GM12878 (cell line): ENCODE results near the gene BCR. TPM values are rescaled to one million over a fixed set of nuclear protein-coding genes. Genes with fewer than 3 reads are reported as not detected.

Experiments used
- ATAC-seq: fragments of 200-7000 bp; cut with Tn5 transposase; 3 replicates; pipeline ENCODE4 v1.9.1; 2020; ENCODE audit warnings: mild to moderate bottlenecking, moderate library complexity
- BruUV-seq: library from RNA; stranded (reverse); fragments of 400-500 nt; replicated peaks from 2 replicates; lab custom pipeline; 2021; lab: Mats Ljungman, UMichigan
- CTCF ChIA-PET: fragments of 300-600 bp; sonication (Branson Sonifier 250); formaldehyde crosslinking; extraction: SDS; loops from one replicate; lab custom pipeline; 2021; ENCODE audit warnings: inconsistent platforms; lab: Yijun Ruan, JAX
- POLR2A ChIA-PET: fragments of 350-600 bp; formaldehyde crosslinking; extraction: SDS; loops from one replicate; lab custom pipeline; 2021; ENCODE audit warnings: inconsistent platforms; lab: Charles Lee
- RAD21 ChIA-PET: fragments of 300-600 bp; sonication (Branson Sonifier 250); formaldehyde crosslinking; loops from one replicate; lab custom pipeline; 2023; ENCODE audit warnings: antibody characterized with exemption; ENCODE audit not compliant: unreplicated experiment; lab: Charles Lee
- SMC1A ChIA-PET: fragments of 300-600 bp; sonication (Branson Sonifier 250); formaldehyde crosslinking; loops from one replicate; lab custom pipeline; 2023; ENCODE audit not compliant: unreplicated experiment, uncharacterized antibody; lab: Charles Lee
- DNase-seq: peaks from one replicate; pipeline ENCODE4 v3.0.0-alpha.2; 2011; ENCODE audit warnings: low read depth, low spot score
- FAIRE-seq: peaks from 3 replicates; lab custom pipeline; 2011; peaks lifted over from hg19 to GRCh38; lab: Jason Lieb, UNC
- H2AFZ ChIP-seq: 2 replicates; pipeline ENCODE4 v1.6.0; 2011; ENCODE audit warnings: low read depth, low read length, control low read depth; ENCODE audit not compliant: control insufficient read depth
- H3K27ac ChIP-seq: 2 replicates; pipeline ENCODE4 v1.5.1; 2011; ENCODE audit warnings: control low read depth; ENCODE audit not compliant: control insufficient read depth, insufficient read depth
- H3K27me3 ChIP-seq, 2 experiments: replicated peaks in 1 of 2; 2 replicates each; pipeline versions ENCODE4 v1.6.0 to v1.6.1; 2011; ENCODE audit warnings: low read length in 1 of 2; ENCODE audit not compliant: control insufficient read depth in 2 of 2, insufficient read depth in 2 of 2
- H3K36me3 ChIP-seq, 2 experiments: 2 replicates each; pipeline ENCODE4 v1.5.1; 2011; ENCODE audit warnings: low read length in 1 of 2; ENCODE audit not compliant: control insufficient read depth in 2 of 2, insufficient read depth in 2 of 2
- H3K4me1 ChIP-seq: 2 replicates; pipeline ENCODE4 v1.6.1; 2011; ENCODE audit warnings: mild to moderate bottlenecking, low read length, moderate library complexity, mixed read lengths; ENCODE audit not compliant: control insufficient read depth, insufficient read depth
- H3K4me2 ChIP-seq: 2 replicates; pipeline ENCODE4 v1.6.0; 2011; ENCODE audit warnings: control low read depth; ENCODE audit not compliant: control insufficient read depth, insufficient read depth
- H3K4me3 ChIP-seq: fragments of 200-600 bp; sonication (generic); 2 replicates; pipeline ENCODE4 v1.5.1; 2016
- H3K79me2 ChIP-seq: 2 replicates; pipeline ENCODE4 v1.6.0; 2011; ENCODE audit warnings: low read length; ENCODE audit not compliant: control insufficient read depth, insufficient read depth
- H3K9ac ChIP-seq: 2 replicates; pipeline ENCODE4 v1.8.0; 2011; ENCODE audit warnings: low read length, control low read depth, mixed read lengths; ENCODE audit not compliant: control insufficient read depth, insufficient read depth
- H3K9me3 ChIP-seq: replicated peaks from 3 replicates; pipeline ENCODE4 v1.5.1; 2011; ENCODE audit warnings: mild to moderate bottlenecking, low read length; ENCODE audit not compliant: control insufficient read depth, insufficient read depth
- H4K20me1 ChIP-seq: 2 replicates; pipeline ENCODE4 v1.6.0; 2011; ENCODE audit not compliant: control insufficient read depth, insufficient read depth
- ATF7 ChIP-seq: fragments of 450-650 bp; IDR thresholded peaks from 2 replicates; pipeline ENCODE4 v1.6.1; 2016; ENCODE audit warnings: low read depth, mild to moderate bottlenecking
- BCLAF1 ChIP-seq: fragments of 450-650 bp; IDR thresholded peaks from 2 replicates; pipeline ENCODE4 v1.6.1; 2017; ENCODE audit warnings: antibody characterized with exemption, mild to moderate bottlenecking, moderate library complexity
- CBFB ChIP-seq: IDR thresholded peaks from 2 replicates; pipeline ENCODE4 v1.6.1; 2016; ENCODE audit warnings: antibody characterized with exemption, low read depth
- CHD2 ChIP-seq: IDR thresholded peaks from 2 replicates; pipeline ENCODE4 v1.6.1; 2011; ENCODE audit warnings: low read depth, low read length, improper control_type of control experiment, borderline replicate concordance
- CREM ChIP-seq: IDR thresholded peaks from 2 replicates; pipeline ENCODE4 v1.6.1; 2014; ENCODE audit warnings: antibody characterized with exemption, low read depth
- EGR1 ChIP-seq, 2 experiments: IDR thresholded peaks; 1 replicate in 1 of 2; 2 replicates in 1 of 2; pipeline ENCODE4 v1.6.1; 2011 to 2012; ENCODE audit warnings: low read depth in 2 of 2, low read length in 2 of 2, borderline replicate concordance in 1 of 2, mild to moderate bottlenecking in 1 of 2, moderate library complexity in 1 of 2
- ESRRA ChIP-seq: IDR thresholded peaks from 2 replicates; pipeline ENCODE4 v1.6.1; 2012; ENCODE audit warnings: mild to moderate bottlenecking, low read length, improper control_type of control experiment
- PBX3 ChIP-seq: IDR thresholded peaks from 2 replicates; pipeline ENCODE4 v1.6.1; 2011; ENCODE audit warnings: mild to moderate bottlenecking, low read depth, low read length, moderate library complexity; ENCODE audit not compliant: insufficient replicate concordance
- PKNOX1 ChIP-seq: fragments of 450-650 bp; IDR thresholded peaks from 2 replicates; pipeline ENCODE4 v1.6.1; 2016; ENCODE audit warnings: mild to moderate bottlenecking
- RFX5 ChIP-seq: IDR thresholded peaks from 2 replicates; pipeline ENCODE4 v1.6.1; 2011; ENCODE audit warnings: low read depth, low read length, improper control_type of control experiment
- SMC3 ChIP-seq: IDR thresholded peaks from 2 replicates; pipeline ENCODE4 v1.6.1; 2011; ENCODE audit warnings: low read length, improper control_type of control experiment, borderline replicate concordance
- SP1 ChIP-seq: IDR thresholded peaks from one replicate; pipeline ENCODE4 v1.6.1; 2011; ENCODE audit warnings: low read depth, low read length
- TBL1XR1 ChIP-seq: IDR thresholded peaks from 2 replicates; pipeline ENCODE4 v1.6.1; 2012; ENCODE audit warnings: low read depth, low read length, improper control_type of control experiment
- WGBS: methylation state at CpG from one replicate; pipeline ENCODE4 v1.1.6; 2016; ENCODE audit warnings: low lambda C conversion rate; ENCODE audit not compliant: insufficient replicate concordance, insufficient coverage; ENCODE audit errors: missing lambda C conversion rate; 5-methylcytosine and 5-hydroxymethylcytosine counted together
- in situ Hi-C: fragments of 300-500 bp; cut with MboI; formaldehyde crosslinking; loops from 9 replicates; pipeline ENCODE4 v1.14.3; 2018; ENCODE audit warnings: mixed read lengths
- intact Hi-C: fragments of 100-400 bp; cut with micrococcal nuclease; formaldehyde crosslinking; loops from one replicate; pipeline ENCODE4 v1.14.2; 2022; ENCODE audit not compliant: unreplicated experiment
- polyA plus RNA-seq, 11 experiments: library from polyadenylated mRNA; depleted of rRNA in 4 of 11; unstranded in 6 of 11; stranded (reverse) in 5 of 11; fragments of >200 nt; fragmentation: Nextera tagmentation in 4 of 11; fragmentation: Illumina TruSeq in 1 of 11; extraction: Ambion mirVana in 4 of 11; extraction: Trizol in 1 of 11; gene quantifications; 1 replicate in 1 of 11; 2 replicates in 10 of 11; pipeline versions ENCODE4 v1.2.1 to v1.2.3, GENCODE V29; 2011 to 2016; ENCODE audit warnings: inconsistent platforms in 2 of 11, missing spikeins in 2 of 11, low read depth in 1 of 11
- total RNA-seq, 4 experiments: library from RNA; depleted of rRNA in 3 of 4; stranded (reverse); fragments of >200 nt in 3 of 4; fragmentation: Illumina TruSeq in 1 of 4; extraction: Trizol in 1 of 4; gene quantifications; 2 replicates each; pipeline versions ENCODE4 v1.2.1 to v1.2.3, GENCODE V29; 2013 to 2021

Gene BCR
- total and polyA plus RNA-seq, 10 of the 15 experiments (the other 5 are each of a cell fraction or from before 2014, with no cell fraction given): 1.7 to 64.7 (median 18.4) TPM

GRCh38 chr22:23282516-23282915, 102.2 kb downstream of the BCR start:
- in situ Hi-C loops (loop anchor here (5.0 to 25.0 kb wide), 2 partner anchors 315 to 470 kb away; no protein-coding TSS in a partner anchor), intact Hi-C loops (no loop called here)
- TF ChIP-seq SMC3 (no peak), EGR1 (IDR thresholded peaks at IDR 0.05; ENCODE audit: borderline replicate concordance in 1 of 2, low read depth in 2 of 2, low read length in 2 of 2) (no peak), RFX5 (no peak), PKNOX1 (no peak), CREM (no peak), ATF7 (no peak), CHD2 (no peak), PBX3 (no peak), TBL1XR1 (no peak), BCLAF1 (no peak), SP1 (no peak), ESRRA (no peak), CBFB (no peak)
- H3K27ac ChIP-seq: no peak overlapping the region
- H3K79me2 ChIP-seq: no peaks in the 10 kb centered on the region
- ChIA-PET SMC1A (interaction anchor here (0.8 to 3.1 kb wide), 18 partner anchors 9 to 325 kb away, joined by 3 to 57 read pairs (median 4); partner anchors contain the start of gene BCR), CTCF (interaction anchor here (0.8 to 5.3 kb wide), 30 partner anchors 10 to 324 kb away, joined by 3 to 209 read pairs (median 6); partner anchors contain the start of genes BCR and RSPH14), RAD21 (interaction anchor here (0.7 to 6.0 kb wide), 21 partner anchors 8 to 1098 kb away, joined by 3 to 167 read pairs (median 4); partner anchors contain the start of genes BCR and RAB36), POLR2A (interaction anchor here (1.0 to 1.1 kb wide), 2 partner anchors 99 to 104 kb away, joined by 3 to 4 read pairs; no protein-coding TSS in a partner anchor)
- H2AFZ ChIP-seq: no peak overlapping the region
- no peaks in the 10 kb centered on the region for H3K9me3 ChIP-seq
- ATAC-seq (no peak), DNase-seq (no peak), FAIRE-seq (no peak)
- no peaks in the 10 kb centered on the region for H4K20me1 ChIP-seq
- 74% methylated on average over 10 of the region's 10 CpGs for WGBS
- H3K27me3 ChIP-seq: no peaks in the 10 kb centered on the region
- peaks cover 11% of the 10 kb centered on the region for H3K4me1 ChIP-seq
- peaks cover 4 to 26% of the 10 kb centered on the region in 2 experiments; a peak in 3 of 4 replicates for H3K36me3 ChIP-seq
- no peak overlapping the region for H3K4me3 ChIP-seq
- no peak overlapping the region for H3K9ac ChIP-seq
- no peak overlapping the region for H3K4me2 ChIP-seq
- BruUV-seq: no TSS peak
